Ascending aorta (tissue), 2 donors: Measurements from ENCODE around the gene CMTM8. TPM values are rescaled to one million over a fixed set of nuclear protein-coding genes. Genes with fewer than 3 reads are reported as not detected.

Experiments
- DNase-seq, 2 donors: peaks; one replicate each; pipeline ENCODE4 v3.0.0-alpha.2; 2019; ENCODE audit warnings: low spot score in 2 of 2
- H3K27ac ChIP-seq, 2 donors: fragments of 200-600 bp; sonication (generic); one replicate each; pipeline ENCODE4 v1.5.1; 2016 to 2017; ENCODE audit warnings: mild to moderate bottlenecking in 1 of 2
- H3K27me3 ChIP-seq: fragments of 200-600 bp; sonication (generic); one replicate; pipeline ENCODE4 v1.5.1; 2017
- H3K36me3 ChIP-seq, 2 donors: fragments of 200-600 bp; sonication (generic); one replicate each; pipeline ENCODE4 v1.5.1; 2016
- H3K4me1 ChIP-seq, 2 donors: fragments of 200-600 bp; sonication (generic); one replicate each; pipeline ENCODE4 v1.5.1; 2016 to 2017; ENCODE audit warnings: mild to moderate bottlenecking in 1 of 2
- H3K4me3 ChIP-seq, 2 donors: fragments of 200-600 bp; sonication (generic); one replicate each; pipeline ENCODE4 v1.5.1; 2016 to 2017; ENCODE audit warnings: mild to moderate bottlenecking in 1 of 2
- H3K9me3 ChIP-seq, 2 donors: fragments of 200-600 bp; sonication (generic); one replicate each; pipeline ENCODE4 v1.5.1; 2016
- CTCF ChIP-seq, 3 experiments: fragments of 200-600 bp in 2 of 3; fragments of 450-650 bp in 1 of 3; sonication (generic) in 2 of 3; IDR thresholded peaks; one replicate each; pipeline ENCODE4 v1.5.1; 2016 to 2019; ENCODE audit warnings: antibody characterized with exemption in 3 of 3, mild to moderate bottlenecking in 1 of 3, moderate library complexity in 1 of 3
- intact Hi-C: fragments of 100-400 bp; cut with DNase I; formaldehyde crosslinking; loops from one replicate; pipeline ENCODE4 v1.15.1; 2023
- total RNA-seq: library from RNA; depleted of rRNA; stranded (reverse); fragments of >200 nt; gene quantifications from one replicate; pipeline ENCODE4 v1.1.0, GENCODE V29; 2016

Gene CMTM8
- total RNA-seq, 1 donor from 2014 or later: 6.6 TPM

GRCh38 chr3:32296251-32297204, 58.0 kb downstream of the CMTM8 start:
- H3K4me1 ChIP-seq: no peaks in the 10 kb centered on the region
- peak; percentile 64 to 89 (median 79) for TF ChIP-seq CTCF (IDR thresholded peaks at IDR 0.05)
- H3K27me3 ChIP-seq: no peaks in the 10 kb centered on the region
- no peaks in the 10 kb centered on the region for H3K36me3 ChIP-seq
- peak in 1 of 2 donors; percentile 76 for DNase-seq
- intact Hi-C loops: loop anchor here (1.0 to 10.0 kb wide), 2 partner anchors 98 to 171 kb away; partner anchors contain the start of gene CMTM7
- H3K9me3 ChIP-seq: no peaks in the 10 kb centered on the region
- no peak overlapping the region for H3K4me3 ChIP-seq
- H3K27ac ChIP-seq: no peak overlapping the region

- no peak overlapping the region for H3K4me3 ChIP-seq
- no peaks in the 10 kb centered on the region for H3K4me1 ChIP-seq
- no peak for TF ChIP-seq CTCF (IDR thresholded peaks at IDR 0.05)
- no peaks in the 10 kb centered on the region for H3K27me3 ChIP-seq
- no peaks in the 10 kb centered on the region for H3K36me3 ChIP-seq
- H3K9me3 ChIP-seq: no peaks in the 10 kb centered on the region
- no peak for DNase-seq
- intact Hi-C loops: loop anchor here (10.0 kb wide), 1 partner anchor 97 kb away; the partner anchor contains the start of gene CMTM7
- H3K27ac ChIP-seq: no peak overlapping the region
Observed at GRCh38 chr3:32297366-32297765, 58.9 kb downstream of the CMTM8 start.

- no peaks in the 10 kb centered on the region for H3K36me3 ChIP-seq
- no peaks in the 10 kb centered on the region for H3K27me3 ChIP-seq
- no peaks in the 10 kb centered on the region for H3K4me1 ChIP-seq
- intact Hi-C loops: no loop called here
- no peaks in the 10 kb centered on the region for H3K9me3 ChIP-seq
- DNase-seq: no peak
- no peak for TF ChIP-seq CTCF (IDR thresholded peaks at IDR 0.05)
- H3K4me3 ChIP-seq: no peak overlapping the region
- no peak overlapping the region for H3K27ac ChIP-seq
Observed at GRCh38 chr3:32301426-32301825, 62.9 kb downstream of the CMTM8 start.

GRCh38 chr3:32302601-32303398, 64.3 kb downstream of the CMTM8 start:
- H3K27me3 ChIP-seq: no peaks in the 10 kb centered on the region
- H3K9me3 ChIP-seq: no peaks in the 10 kb centered on the region
- H3K36me3 ChIP-seq: no peaks in the 10 kb centered on the region
- no peak for TF ChIP-seq CTCF (IDR thresholded peaks at IDR 0.05)
- intact Hi-C loops: no loop called here
- no peak for DNase-seq
- H3K27ac ChIP-seq: no peak overlapping the region
- no peak overlapping the region for H3K4me3 ChIP-seq
- H3K4me1 ChIP-seq: no peaks in the 10 kb centered on the region

GRCh38 chr3:32303399-32303747, 64.9 kb downstream of the CMTM8 start:
- DNase-seq: no peak
- no peak overlapping the region for H3K27ac ChIP-seq
- intact Hi-C loops: no loop called here
- H3K27me3 ChIP-seq: no peaks in the 10 kb centered on the region
- no peaks in the 10 kb centered on the region for H3K4me1 ChIP-seq
- no peak overlapping the region for H3K4me3 ChIP-seq
- H3K9me3 ChIP-seq: no peaks in the 10 kb centered on the region
- no peaks in the 10 kb centered on the region for H3K36me3 ChIP-seq
- TF ChIP-seq CTCF (IDR thresholded peaks at IDR 0.05): no peak
